ENCODE data around the gene UTP25.
"Not testable (repeated sequence)": the region's sequence is repeated elsewhere in the genome, so short reads cannot be mapped to it uniquely, and the experiment has no call there.

Gene UTP25, protein sequence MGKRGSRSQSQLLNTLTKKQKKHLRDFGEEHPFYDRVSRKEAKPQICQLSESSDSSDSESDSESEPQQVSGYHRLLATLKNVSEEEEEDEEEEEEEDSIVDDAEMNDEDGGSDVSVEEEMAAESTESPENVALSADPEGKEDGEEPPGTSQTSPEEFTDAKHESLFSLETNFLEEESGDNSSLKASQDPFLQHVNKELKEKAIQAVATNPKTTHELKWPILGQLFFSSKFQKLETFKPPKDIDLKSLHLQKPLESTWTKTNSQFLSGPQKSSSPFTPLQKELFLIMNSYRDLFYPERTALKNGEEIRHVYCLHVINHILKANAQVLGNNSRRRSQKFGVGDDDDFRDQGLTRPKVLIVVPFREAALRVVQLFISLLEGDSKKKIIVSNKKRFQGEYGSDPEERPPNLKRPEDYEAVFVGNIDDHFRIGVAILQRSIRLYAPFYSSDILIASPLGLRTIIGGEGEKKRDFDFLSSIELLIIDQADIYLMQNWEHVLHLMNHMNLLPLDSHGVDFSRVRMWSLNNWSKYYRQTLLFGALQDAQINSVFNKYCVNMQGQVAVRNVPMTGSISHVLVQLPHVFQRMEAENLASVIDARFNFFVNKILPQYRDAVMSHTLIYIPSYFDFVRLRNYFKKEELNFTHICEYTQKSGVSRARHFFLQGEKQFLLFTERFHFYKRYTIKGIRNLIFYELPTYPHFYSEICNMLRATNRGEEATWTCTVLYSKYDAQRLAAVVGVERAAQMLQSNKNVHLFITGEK

GRCh38 chr1:209827384-209828262 lies at the start of gene UTP25:
TSS of gene UTP25 (plus strand) at chr1:209827972. CDS start at chr1:209828064, 92 bp downstream.
- FAIRE-seq: peak; percentile 5

DNA sequence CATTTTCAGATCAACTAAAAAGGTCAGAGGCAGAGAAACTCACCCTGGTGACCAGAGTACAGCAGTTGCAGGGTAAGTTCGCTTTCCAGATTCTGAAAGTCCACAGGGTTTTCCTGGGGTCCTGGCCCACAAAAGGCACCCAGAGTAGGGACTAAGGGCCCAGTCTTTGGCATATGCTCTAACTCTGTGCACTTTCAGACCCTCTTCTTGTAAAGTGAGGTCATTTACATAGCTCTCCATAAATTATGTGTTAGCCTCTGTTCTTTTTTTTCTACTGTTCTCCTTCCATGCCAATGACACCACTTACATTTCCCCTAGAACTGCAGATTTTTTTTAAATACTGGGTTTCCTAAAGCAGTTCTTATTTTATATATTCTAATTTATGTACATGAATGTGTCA lies 49.7 kb upstream of the UTP25 start:
- no peak for FAIRE-seq

GRCh38 chr1:209780268-209780667 lies 47.5 kb upstream of the UTP25 start:
- FAIRE-seq: no peak

- FAIRE-seq: no peak
These were observed 44.4 kb upstream of the UTP25 start for GRCh38 chr1:209783386-209783785.

- peak; percentile 60 for FAIRE-seq
These were observed 43.3 kb upstream of the UTP25 start, which contains the start of gene C1orf74 for GRCh38 chr1:209784265-209785169. TSS of gene C1orf74 (minus strand) at chr1:209784559. CDS start at chr1:209783634, 925 bp downstream.

DNA sequence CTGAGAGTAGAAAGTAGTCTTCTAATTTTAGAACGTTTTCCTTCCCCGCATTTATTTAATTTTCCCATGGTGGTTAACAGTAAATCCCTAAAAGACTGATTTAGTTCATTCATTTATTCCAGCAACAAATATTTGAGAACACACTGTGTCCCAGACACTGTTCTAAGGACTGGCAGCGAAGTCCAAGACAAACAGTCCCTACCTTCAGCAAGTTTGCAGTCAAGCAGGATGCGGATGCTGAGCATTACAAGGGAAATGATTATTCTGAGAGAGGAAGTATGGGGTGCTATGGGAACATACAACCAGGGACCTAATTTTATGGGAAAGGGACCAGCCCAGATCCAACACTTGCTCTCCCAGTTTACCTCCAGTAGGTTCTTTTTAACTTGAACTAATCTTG lies 42.2 kb upstream of the UTP25 start:
- FAIRE-seq: no peak

DNA sequence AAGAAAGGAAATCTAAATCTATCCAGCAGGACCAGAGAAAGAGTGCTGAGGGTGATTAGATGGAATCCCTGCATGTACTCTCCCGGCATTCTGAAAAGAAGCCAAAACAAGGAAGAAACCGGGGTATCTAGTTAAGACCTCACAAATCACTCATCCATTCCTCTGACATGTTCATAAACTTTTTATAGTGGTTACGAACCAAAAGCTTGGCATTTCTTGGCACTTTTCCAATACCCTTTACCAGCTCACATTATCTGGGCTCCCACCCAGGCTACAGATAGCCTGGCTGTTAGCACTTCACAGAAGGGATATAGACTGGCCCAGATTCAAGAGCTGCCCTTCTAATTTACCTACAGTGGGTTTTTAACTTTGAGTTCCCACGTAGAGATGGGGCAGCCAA lies 41.6 kb upstream of the UTP25 start:
- no peak for FAIRE-seq

- FAIRE-seq: no peak
These were observed 40.2 kb upstream of the UTP25 start for GRCh38 chr1:209787551-209787950.

DNA sequence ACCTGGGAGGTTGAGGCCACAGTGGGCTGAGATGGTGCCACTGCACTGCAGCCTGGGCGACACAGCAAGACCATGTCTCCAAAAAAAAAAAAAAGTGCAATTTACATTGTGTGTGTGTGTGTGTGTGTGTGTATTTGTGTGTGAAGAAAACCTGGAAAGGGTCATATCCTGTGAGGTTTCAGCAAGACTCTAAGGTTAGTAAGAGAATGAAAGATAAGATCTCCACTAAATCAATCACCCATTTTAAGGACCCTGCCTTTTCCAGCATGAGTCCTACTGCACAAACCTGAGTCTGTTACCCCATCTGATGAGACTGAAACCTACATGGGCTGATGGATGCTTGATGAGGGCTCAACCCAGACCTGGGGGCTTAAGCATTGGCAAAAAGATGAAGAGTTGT lies 38.5 kb upstream of the UTP25 start:
- no peak for FAIRE-seq

- FAIRE-seq: no peak
These were observed 37.2 kb upstream of the UTP25 start for GRCh38 chr1:209790286-209791193.

DNA sequence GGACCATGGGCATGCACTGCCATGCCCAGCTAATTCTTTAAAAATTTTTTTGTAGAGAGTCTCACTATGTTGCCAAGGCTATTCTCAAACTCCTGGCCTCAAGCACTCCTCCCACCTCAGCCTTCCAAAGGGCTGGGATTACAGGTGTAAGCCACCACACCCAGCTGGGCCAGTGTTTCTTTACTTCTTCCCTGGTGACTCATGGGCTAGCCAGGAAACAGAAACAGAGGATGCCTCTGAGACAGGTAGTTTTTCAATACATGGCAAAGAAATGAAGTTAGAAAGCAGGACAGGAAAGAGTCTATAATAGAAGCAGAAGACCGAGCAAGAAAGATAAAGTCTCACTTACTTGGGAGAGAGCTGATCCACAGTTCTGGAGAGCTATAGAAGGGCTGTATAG lies 35.9 kb upstream of the UTP25 start:
- no peak for FAIRE-seq

DNA sequence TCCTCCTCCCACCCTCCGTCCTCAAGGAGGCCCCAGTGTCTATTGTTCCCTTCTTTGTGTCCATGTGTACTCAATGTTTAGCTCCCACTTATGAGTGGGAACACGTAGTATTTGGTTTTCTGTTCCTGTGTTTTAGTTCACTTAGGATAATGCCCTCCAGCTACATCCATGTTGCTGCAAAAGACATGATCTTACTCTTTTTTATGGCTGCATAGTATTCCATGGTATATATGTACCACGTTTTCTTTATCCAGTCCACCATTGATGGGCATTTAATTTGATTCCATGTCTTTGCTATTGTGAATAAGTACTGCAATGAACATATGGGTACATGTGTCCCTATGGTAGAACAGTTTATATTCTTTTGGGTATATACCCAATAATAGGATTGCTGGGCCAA lies 34.1 kb upstream of the UTP25 start:
- not testable (repeated sequence) for FAIRE-seq

DNA sequence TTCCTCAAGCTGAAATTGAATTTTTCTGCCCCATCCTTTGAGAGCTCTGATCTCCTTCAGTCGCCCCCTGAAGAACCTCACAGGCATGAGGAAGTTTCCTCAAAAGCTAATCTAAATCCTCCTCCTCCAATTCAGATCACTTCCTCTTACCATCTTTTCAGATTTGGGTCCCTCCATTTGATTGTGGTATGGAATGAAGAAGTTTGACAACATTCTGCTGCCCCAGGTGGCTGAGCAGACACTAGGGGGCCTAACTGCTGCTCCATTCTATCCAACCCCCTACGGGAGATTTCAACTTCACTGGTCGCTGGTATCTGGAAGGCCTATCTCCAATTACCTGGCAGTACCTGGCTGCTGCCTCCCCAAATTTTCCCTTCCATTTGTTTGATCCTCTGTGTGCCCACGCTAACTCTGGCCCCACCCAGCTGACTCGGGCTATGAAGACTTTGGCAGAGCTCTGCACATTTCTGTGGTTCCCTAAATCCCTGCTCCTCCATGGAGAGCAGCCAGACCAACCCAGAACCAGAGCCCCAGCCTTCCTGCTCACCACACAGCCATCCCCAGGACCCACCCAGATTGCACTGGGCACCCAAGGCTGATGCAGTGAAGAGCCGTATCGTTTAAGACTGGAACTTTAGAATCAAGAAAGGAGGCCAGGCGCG lies 29.7 kb upstream of the UTP25 start:
- no peak for FAIRE-seq

DNA sequence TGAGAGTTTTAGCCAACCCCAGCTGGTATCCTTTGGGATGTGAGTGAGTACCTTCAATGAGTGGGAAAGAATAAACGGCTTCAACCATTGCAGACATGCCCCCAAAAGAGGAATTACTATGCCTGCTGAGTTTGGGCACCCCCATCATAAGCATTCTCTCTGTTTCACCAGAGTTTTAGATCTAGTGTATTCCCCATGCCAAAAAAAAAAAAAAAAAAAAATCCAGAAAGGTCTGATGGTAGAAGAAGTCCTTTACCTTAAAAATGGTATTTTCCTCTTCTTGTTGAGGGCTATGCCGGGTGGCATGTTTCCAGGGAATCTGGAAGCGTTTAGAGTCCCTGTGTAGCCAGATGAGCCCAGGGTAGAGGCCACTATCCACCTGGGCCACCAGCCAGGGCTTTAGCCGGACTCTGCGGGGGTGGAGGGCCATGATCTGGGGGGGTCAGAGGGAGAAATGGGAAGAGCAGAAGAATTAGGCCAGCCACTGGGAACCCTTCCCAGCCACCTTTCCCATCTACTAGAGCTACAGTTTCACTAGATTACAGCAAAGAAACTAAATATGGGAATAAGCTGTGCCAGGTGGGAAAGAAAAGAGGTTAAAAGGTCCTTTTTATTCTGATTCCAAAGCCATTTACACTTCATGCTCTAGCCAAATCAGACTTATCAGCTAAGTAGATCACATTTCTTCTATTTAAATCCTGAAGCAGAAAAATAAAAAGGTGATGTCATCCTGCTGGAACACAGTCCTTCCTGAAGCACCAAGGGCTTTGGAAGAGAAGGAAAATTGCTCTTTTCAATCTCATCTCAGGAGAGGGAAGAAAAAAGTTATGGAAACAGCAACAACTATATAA lies 26.6 kb upstream of the UTP25 start:
- no peak for FAIRE-seq

GRCh38 chr1:209802117-209802779 lies 25.5 kb upstream of the UTP25 start:
- FAIRE-seq: no peak

DNA sequence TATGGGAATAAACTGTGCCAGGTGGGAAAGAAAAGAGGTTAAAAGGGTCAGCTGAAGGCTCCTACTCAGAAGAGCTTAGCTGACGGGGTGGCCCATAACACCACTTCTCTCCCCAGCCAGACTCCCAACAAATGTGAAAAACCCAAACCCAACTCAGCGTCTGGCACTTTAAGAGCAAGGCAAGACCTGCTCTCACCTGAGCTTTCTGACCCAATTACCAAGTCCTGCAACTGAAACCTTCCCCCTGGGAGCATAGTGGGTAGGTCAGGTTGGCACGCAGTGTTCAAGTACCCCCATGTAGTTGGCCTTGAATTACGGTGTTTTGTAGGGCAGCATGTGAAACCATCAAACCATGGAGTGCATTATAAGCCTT lies 25.0 kb upstream of the UTP25 start:
- FAIRE-seq: no peak

DNA sequence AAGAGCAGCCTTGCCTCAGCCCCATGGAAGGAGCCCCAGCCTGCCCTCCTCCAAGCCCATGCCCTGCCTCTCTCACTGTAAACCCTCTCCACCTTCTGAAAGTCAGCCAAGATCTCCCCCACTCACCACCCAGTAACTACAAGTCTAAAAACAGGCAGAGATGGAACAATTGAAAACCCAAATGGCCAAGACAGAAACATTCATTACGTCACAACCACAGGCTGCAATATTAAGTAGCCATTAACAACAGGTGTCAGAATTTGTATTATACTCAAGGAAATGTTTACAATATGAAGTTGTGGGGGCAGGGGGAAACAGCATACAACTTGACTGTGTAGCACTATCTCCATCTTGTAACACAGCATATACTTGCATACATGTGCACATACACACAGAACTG lies 24.2 kb upstream of the UTP25 start:
- no peak for FAIRE-seq

GRCh38 chr1:209805341-209805781 lies 22.4 kb upstream of the UTP25 start:
- no peak for FAIRE-seq

Measured in colon (tissue), 2 donors.